CD4-positive, alpha-beta T cell (primary cell): ENCODE data around the gene MARCO. TPM values are rescaled to one million over a fixed set of nuclear protein-coding genes. Genes with fewer than 3 reads are reported as not detected.
"Not testable (repeated sequence)": the region's sequence is repeated elsewhere in the genome, so short reads cannot be mapped to it uniquely, and the experiment has no call there.

Experiments
- ATAC-seq: fragments of 200-7000 bp; cut with Tn5 transposase; one replicate; pipeline ENCODE4 v1.10.0; 2022; ENCODE audit warnings: mild to moderate bottlenecking; ENCODE audit not compliant: poor library complexity
- CTCF ChIA-PET: fragments of 350-600 bp; sonication (Branson Sonifier 250); formaldehyde crosslinking; loops from one replicate; lab custom pipeline; 2021; ENCODE audit warnings: antibody characterized with exemption, inconsistent platforms; lab: Charles Lee
- POLR2A ChIA-PET: fragments of 350-600 bp; sonication (Branson Sonifier 250); formaldehyde crosslinking; loops from one replicate; lab custom pipeline; 2021; ENCODE audit warnings: antibody characterized with exemption, inconsistent platforms; lab: Charles Lee
- DNase-seq, 14 experiments: peaks; one replicate each; pipeline ENCODE4 v3.0.0-alpha.2; 2013 to 2020; ENCODE audit warnings: mixed read lengths in 2 of 14
- H3K27ac ChIP-seq, 2 donors: one replicate each; pipeline versions ENCODE4 v1.5.1 to v1.7.0; 2013; ENCODE audit warnings: low read length in 2 of 2, low read depth in 1 of 2, mild to moderate bottlenecking in 1 of 2
- H3K27me3 ChIP-seq, 2 experiments: 1 replicate in 1 of 2; 2 replicates in 1 of 2; pipeline versions ENCODE4 v1.6.1 to v1.7.0; 2013; ENCODE audit warnings: low read length in 2 of 2, control low read depth in 1 of 2, mild to moderate bottlenecking in 1 of 2, moderate library complexity in 1 of 2; ENCODE audit not compliant: insufficient read depth in 2 of 2, control insufficient read depth in 1 of 2
- H3K36me3 ChIP-seq: one replicate; pipeline ENCODE4 v1.6.1; 2013; ENCODE audit warnings: low read length, control low read depth; ENCODE audit not compliant: insufficient read depth
- H3K4me1 ChIP-seq: one replicate; pipeline ENCODE4 v1.6.1; 2013; ENCODE audit warnings: low read length, control low read depth; ENCODE audit not compliant: insufficient read depth
- H3K4me3 ChIP-seq: one replicate; pipeline ENCODE4 v1.5.1; 2013; ENCODE audit warnings: mild to moderate bottlenecking, low read length, moderate library complexity
- H3K9me3 ChIP-seq, 2 experiments: 1 replicate in 1 of 2; 2 replicates in 1 of 2; pipeline versions ENCODE4 v1.6.1 to v1.7.0; 2013; ENCODE audit warnings: low read length in 2 of 2, mild to moderate bottlenecking in 2 of 2, control low read depth in 1 of 2, moderate library complexity in 1 of 2; ENCODE audit not compliant: control insufficient read depth in 1 of 2, insufficient read depth in 1 of 2
- H3K27ac Mint-ChIP-seq: one replicate; pipeline ENCODE4 v1.8.0; 2020; ENCODE audit warnings: mixed read lengths
- H3K27me3 Mint-ChIP-seq: one replicate; pipeline ENCODE4 v1.8.0; 2021; ENCODE audit warnings: mixed read lengths
- H3K36me3 Mint-ChIP-seq: one replicate; pipeline ENCODE4 v1.8.0; 2021; ENCODE audit warnings: low read depth, mixed read lengths
- H3K4me1 Mint-ChIP-seq: one replicate; pipeline ENCODE4 v1.8.0; 2021; ENCODE audit warnings: low read depth, mixed read lengths
- H3K4me3 Mint-ChIP-seq: one replicate; pipeline ENCODE4 v1.8.0; 2020; ENCODE audit warnings: mild to moderate bottlenecking, mixed read lengths
- H3K9me3 Mint-ChIP-seq: one replicate; pipeline ENCODE4 v1.8.0; 2020; ENCODE audit warnings: mixed read lengths
- CTCF ChIP-seq: fragments of 200-600 bp; IDR thresholded peaks from one replicate; pipeline ENCODE4 v1.8.0; 2022; ENCODE audit warnings: antibody characterized with exemption, mild to moderate bottlenecking
- intact Hi-C, 2 experiments: fragments of 100-400 bp; cut with DNase I in 1 of 2; cut with micrococcal nuclease in 1 of 2; formaldehyde crosslinking; loops; one replicate each; pipeline versions ENCODE4 v1.15.1 to v1.9.0; 2023 to 2025; cut with DNase I, micrococcal nuclease
- total RNA-seq, 174 experiments: library from RNA in 2 of 174; stranded (reverse) in 2 of 174; gene quantifications; one replicate each; pipeline ENCODE4 v1.2.3 and lab custom pipeline; 2021 to 2026

Gene MARCO
- total RNA-seq, 2 experiments from 2014 or later, result 0.22 TPM; not detected in 1

- ChIA-PET POLR2A (no interaction called here), CTCF (no interaction called here)
- intact Hi-C loops, result no loop called here
- Histone ChIP-seq H3K27me3 (no peaks in the 10 kb centered on the region), H3K36me3 (no peaks in the 10 kb centered on the region), H3K4me3 (no peak overlapping the region), H3K27ac (no peak overlapping the region), H3K9me3 (no peaks in the 10 kb centered on the region), H3K4me1 (no peaks in the 10 kb centered on the region)
- Mint-ChIP-seq H3K4me1 (peaks cover 15% of the 10 kb centered on the region), H3K4me3 (no peak overlapping the region), H3K36me3 (no peaks in the 10 kb centered on the region), H3K27ac (no peak overlapping the region), H3K9me3 (no peaks in the 10 kb centered on the region), H3K27me3 (peaks cover 12% of the 10 kb centered on the region)
- ATAC-seq, result no peak
- TF ChIP-seq CTCF, result no peak
- DNase-seq, result no peak
Measured at GRCh38 chr2:118943286-118943685, 1.3 kb downstream of the MARCO start.

GRCh38 chr2:118945881-118946280 lies 3.9 kb downstream of the MARCO start:
- H3K4me3 ChIP-seq, result no peak overlapping the region
- DNase-seq (no peak), ATAC-seq (no peak)
- no peak overlapping the region for H3K27ac ChIP-seq
- Mint-ChIP-seq H3K27me3 (peaks cover 31% of the 10 kb centered on the region), H3K27ac (no peak overlapping the region), H3K4me1 (peaks cover 5% of the 10 kb centered on the region), H3K9me3 (no peaks in the 10 kb centered on the region), H3K36me3 (no peaks in the 10 kb centered on the region), H3K4me3 (no peak overlapping the region)
- H3K27me3 ChIP-seq, result peaks cover 0 to under 1% of the 10 kb centered on the region in 2 experiments
- H3K9me3 ChIP-seq, result no peaks in the 10 kb centered on the region
- CTCF ChIA-PET, result interaction anchor here (0.7 kb wide), 1 partner anchor 115 kb away, joined by 3 read pairs; no protein-coding TSS in a partner anchor
- intact Hi-C loops, result no loop called here
- no peaks in the 10 kb centered on the region for H3K36me3 ChIP-seq
- no peak for TF ChIP-seq CTCF
- POLR2A ChIA-PET, result no interaction called here
- no peaks in the 10 kb centered on the region for H3K4me1 ChIP-seq

- H3K4me1 Mint-ChIP-seq, H3K27ac Mint-ChIP-seq, H3K9me3 Mint-ChIP-seq, DNase-seq, H3K4me3 ChIP-seq, H3K4me1 ChIP-seq, POLR2A ChIA-PET, ATAC-seq, intact Hi-C loops, H3K4me3 Mint-ChIP-seq, CTCF ChIA-PET, H3K27me3 ChIP-seq, H3K9me3 ChIP-seq, H3K36me3 Mint-ChIP-seq, H3K27ac ChIP-seq, H3K36me3 ChIP-seq: not testable (repeated sequence)
- H3K27me3 Mint-ChIP-seq, result peaks cover 39% of the 10 kb centered on the region
Measured at GRCh38 chr2:118948266-118948665, 6.3 kb downstream of the MARCO start.
